Glutamatergic neuron (in vitro differentiated cells): ENCODE data around the gene THSD4. TPM values are rescaled to one million over a fixed set of nuclear protein-coding genes. Genes with fewer than 3 reads are reported as not detected.

Experiments
- DNase-seq: peaks from one replicate; pipeline ENCODE4 v3.0.0; 2022
- H3K27ac Mint-ChIP-seq: one replicate; pipeline ENCODE4 v1.8.0; 2020; ENCODE audit warnings: mild to moderate bottlenecking, mixed read lengths, inconsistent platforms; ENCODE audit not compliant: unreplicated experiment
- H3K27me3 Mint-ChIP-seq: one replicate; pipeline ENCODE4 v1.8.0; 2020; ENCODE audit warnings: mild to moderate bottlenecking, moderate library complexity, mixed read lengths, inconsistent platforms; ENCODE audit not compliant: unreplicated experiment
- H3K36me3 Mint-ChIP-seq: one replicate; pipeline ENCODE4 v1.8.0; 2020; ENCODE audit warnings: mild to moderate bottlenecking, mixed read lengths, inconsistent platforms; ENCODE audit not compliant: unreplicated experiment
- H3K4me1 Mint-ChIP-seq: one replicate; pipeline ENCODE4 v1.8.0; 2020; ENCODE audit warnings: mild to moderate bottlenecking, low read depth, mixed read lengths, inconsistent platforms; ENCODE audit not compliant: unreplicated experiment
- H3K4me3 Mint-ChIP-seq: one replicate; pipeline ENCODE4 v1.8.0; 2020; ENCODE audit warnings: mild to moderate bottlenecking, mixed read lengths, inconsistent platforms; ENCODE audit not compliant: unreplicated experiment
- H3K9me3 Mint-ChIP-seq: one replicate; pipeline ENCODE4 v1.8.0; 2020; ENCODE audit warnings: mild to moderate bottlenecking, moderate library complexity, mixed read lengths, inconsistent platforms; ENCODE audit not compliant: unreplicated experiment
- CTCF ChIP-seq: fragments of 200-600 bp; sonication (generic); IDR thresholded peaks from one replicate; pipeline ENCODE4 v1.5.0; 2021; ENCODE audit not compliant: partially characterized antibody, unreplicated experiment
- total RNA-seq: library from RNA; stranded (reverse); fragmentation: NEBNext Ultra II Directional; extraction: Animal tissue kit (Norgen Biotek cat#: 25700); gene quantifications from one replicate; pipeline ENCODE4 v1.2.1, GENCODE V29; 2021; ENCODE audit not compliant: unreplicated experiment

The THSD4 gene
- total RNA-seq, 1 donor from 2014 or later = 12.3 TPM

- no peak for DNase-seq
- no peak overlapping the region for H3K27ac Mint-ChIP-seq
- no peaks in the 10 kb centered on the region for H3K36me3 Mint-ChIP-seq
- H3K4me3 Mint-ChIP-seq = no peak overlapping the region
- peaks cover 2% of the 10 kb centered on the region for H3K27me3 Mint-ChIP-seq
- no peaks in the 10 kb centered on the region for H3K9me3 Mint-ChIP-seq
- no peak for TF ChIP-seq CTCF
- peaks cover 6% of the 10 kb centered on the region for H3K4me1 Mint-ChIP-seq
Observed at GRCh38 chr15:71223516-71223915, 108.2 kb downstream of the THSD4 start.

GRCh38 chr15:71224024-71224423 lies 108.8 kb downstream of the THSD4 start:
- no peak overlapping the region for H3K27ac Mint-ChIP-seq
- H3K9me3 Mint-ChIP-seq = peaks cover 2% of the 10 kb centered on the region
- DNase-seq = no peak
- H3K36me3 Mint-ChIP-seq = no peaks in the 10 kb centered on the region
- peaks cover 2% of the 10 kb centered on the region for H3K27me3 Mint-ChIP-seq
- no peak for TF ChIP-seq CTCF
- peaks cover 11% of the 10 kb centered on the region for H3K4me1 Mint-ChIP-seq
- H3K4me3 Mint-ChIP-seq = no peak overlapping the region

GRCh38 chr15:71225851-71226250 lies 110.6 kb downstream of the THSD4 start:
- DNase-seq = no peak
- peaks cover 4% of the 10 kb centered on the region for H3K27me3 Mint-ChIP-seq
- TF ChIP-seq CTCF = no peak
- H3K4me1 Mint-ChIP-seq = peaks cover 13% of the 10 kb centered on the region
- no peak overlapping the region for H3K4me3 Mint-ChIP-seq
- H3K36me3 Mint-ChIP-seq = no peaks in the 10 kb centered on the region
- peaks cover 2% of the 10 kb centered on the region for H3K9me3 Mint-ChIP-seq
- no peak overlapping the region for H3K27ac Mint-ChIP-seq

GRCh38 chr15:71226536-71227455 lies 111.5 kb downstream of the THSD4 start:
- Mint-ChIP-seq H3K4me3 (no peak overlapping the region), H3K4me1 (peaks cover 13% of the 10 kb centered on the region), H3K36me3 (no peaks in the 10 kb centered on the region), H3K27me3 (peaks cover 7% of the 10 kb centered on the region), H3K9me3 (peaks cover 2% of the 10 kb centered on the region), H3K27ac (no peak overlapping the region)
- no peak for TF ChIP-seq CTCF
- no peak for DNase-seq

- Mint-ChIP-seq H3K4me1 (peaks cover 16% of the 10 kb centered on the region), H3K9me3 (peaks cover 2% of the 10 kb centered on the region), H3K27me3 (peaks cover 7% of the 10 kb centered on the region), H3K27ac (no peak overlapping the region), H3K4me3 (peak overlapping the region; percentile 11), H3K36me3 (no peaks in the 10 kb centered on the region)
- DNase-seq = no peak
- no peak for TF ChIP-seq CTCF
Observed at GRCh38 chr15:71228403-71228802, 113.1 kb downstream of the THSD4 start.
